ENCODE measurements around the gene CCL24.

CCL24 gene

GRCh38 chr7:75820688-75821087 is 7.1 kb upstream of the CCL24 start:
- TF ChIP-seq SPI1 (IDR thresholded peaks at IDR 0.05; ENCODE audit: low read depth, low read length) (no peak), TAF1 (IDR thresholded peaks at IDR 0.05; ENCODE audit: low read depth, low read length) (no peak), POU2F2 (IDR thresholded peaks at IDR 0.05; ENCODE audit: low read depth, low read length) (no peak), POLR2A (IDR thresholded peaks at IDR 0.05; ENCODE audit: low read depth, low read length) (no peak), PAX5 (IDR thresholded peaks at IDR 0.05; ENCODE audit: insufficient read depth, low read length, severe bottlenecking) (no peak), POLR2AphosphoS5 (IDR thresholded peaks at IDR 0.05; ENCODE audit: low read depth, low read length) (no peak)
- FAIRE-seq (no peak), DNase-seq (ENCODE audit: insufficient read length, low spot score) (no peak)

- no peak for FAIRE-seq
- DNase-seq (ENCODE audit: insufficient read length, low spot score), result no peak
- TF ChIP-seq SPI1 (IDR thresholded peaks at IDR 0.05; ENCODE audit: low read depth, low read length), result no peak
- TF ChIP-seq PAX5 (IDR thresholded peaks at IDR 0.05; ENCODE audit: insufficient read depth, low read length, severe bottlenecking), result no peak
Observed at GRCh38 chr7:75819711-75820110, 6.1 kb upstream of the CCL24 start.

- FAIRE-seq (no peak), DNase-seq (ENCODE audit: insufficient read length, low spot score) (no peak)
- no peak for TF ChIP-seq SPI1 (IDR thresholded peaks at IDR 0.05; ENCODE audit: low read depth, low read length)
- TF ChIP-seq PAX5 (IDR thresholded peaks at IDR 0.05; ENCODE audit: insufficient read depth, low read length, severe bottlenecking), result no peak
- no peak for TF ChIP-seq POU2F2 (IDR thresholded peaks at IDR 0.05; ENCODE audit: low read depth, low read length)
- TF ChIP-seq POLR2AphosphoS5 (IDR thresholded peaks at IDR 0.05; ENCODE audit: low read depth, low read length), result no peak
- no peak for TF ChIP-seq POLR2A (IDR thresholded peaks at IDR 0.05; ENCODE audit: low read depth, low read length)
- TF ChIP-seq TAF1 (IDR thresholded peaks at IDR 0.05; ENCODE audit: low read depth, low read length), result no peak
Observed at GRCh38 chr7:75818472-75818871, 4.9 kb upstream of the CCL24 start.

- no peak for TF ChIP-seq PAX5 (IDR thresholded peaks at IDR 0.05; ENCODE audit: insufficient read depth, low read length, severe bottlenecking)
- no peak for TF ChIP-seq POU2F2 (IDR thresholded peaks at IDR 0.05; ENCODE audit: low read depth, low read length)
- no peak for TF ChIP-seq TAF1 (IDR thresholded peaks at IDR 0.05; ENCODE audit: low read depth, low read length)
- TF ChIP-seq SPI1 (IDR thresholded peaks at IDR 0.05; ENCODE audit: low read depth, low read length), result no peak
- TF ChIP-seq POLR2A (IDR thresholded peaks at IDR 0.05; ENCODE audit: low read depth, low read length), result no peak
- TF ChIP-seq POLR2AphosphoS5 (IDR thresholded peaks at IDR 0.05; ENCODE audit: low read depth, low read length), result no peak
- no peak for FAIRE-seq
- DNase-seq (ENCODE audit: insufficient read length, low spot score), result no peak
Observed at GRCh38 chr7:75817116-75817515, 3.5 kb upstream of the CCL24 start.

GRCh38 chr7:75815418-75816064 is 1.9 kb upstream of the CCL24 start:
- DNase-seq (ENCODE audit: insufficient read length, low spot score), result no peak
- TF ChIP-seq POLR2AphosphoS5 (IDR thresholded peaks at IDR 0.05; ENCODE audit: low read depth, low read length) (no peak), PAX5 (IDR thresholded peaks at IDR 0.05; ENCODE audit: insufficient read depth, low read length, severe bottlenecking) (no peak), SPI1 (IDR thresholded peaks at IDR 0.05; ENCODE audit: low read depth, low read length) (no peak), POU2F2 (IDR thresholded peaks at IDR 0.05; ENCODE audit: low read depth, low read length) (no peak), POLR2A (IDR thresholded peaks at IDR 0.05; ENCODE audit: low read depth, low read length) (no peak), TAF1 (IDR thresholded peaks at IDR 0.05; ENCODE audit: low read depth, low read length) (no peak)
- FAIRE-seq, result no peak

GRCh38 chr7:75814407-75814947 is 871 bp upstream of the CCL24 start:
- DNase-seq (ENCODE audit: insufficient read length, low spot score) (no peak), FAIRE-seq (no peak)
- TF ChIP-seq POLR2AphosphoS5 (IDR thresholded peaks at IDR 0.05; ENCODE audit: low read depth, low read length) (no peak), PAX5 (IDR thresholded peaks at IDR 0.05; ENCODE audit: insufficient read depth, low read length, severe bottlenecking) (no peak), POLR2A (IDR thresholded peaks at IDR 0.05; ENCODE audit: low read depth, low read length) (no peak), SPI1 (IDR thresholded peaks at IDR 0.05; ENCODE audit: low read depth, low read length) (no peak), POU2F2 (IDR thresholded peaks at IDR 0.05; ENCODE audit: low read depth, low read length) (no peak), TAF1 (IDR thresholded peaks at IDR 0.05; ENCODE audit: low read depth, low read length) (no peak)

GRCh38 chr7:75813084-75813483 is 522 bp downstream of the CCL24 start:
- no peak for TF ChIP-seq POU2F2 (IDR thresholded peaks at IDR 0.05; ENCODE audit: low read depth, low read length)
- no peak for TF ChIP-seq SPI1 (IDR thresholded peaks at IDR 0.05; ENCODE audit: low read depth, low read length)
- TF ChIP-seq TAF1 (IDR thresholded peaks at IDR 0.05; ENCODE audit: low read depth, low read length), result no peak
- TF ChIP-seq PAX5 (IDR thresholded peaks at IDR 0.05; ENCODE audit: insufficient read depth, low read length, severe bottlenecking), result no peak
- TF ChIP-seq POLR2A (IDR thresholded peaks at IDR 0.05; ENCODE audit: low read depth, low read length), result no peak
- no peak for TF ChIP-seq POLR2AphosphoS5 (IDR thresholded peaks at IDR 0.05; ENCODE audit: low read depth, low read length)
- no peak for FAIRE-seq
- no peak for DNase-seq (ENCODE audit: insufficient read length, low spot score)

GRCh38 chr7:75811894-75812678 is 1.5 kb downstream of the CCL24 start:
- FAIRE-seq (no peak), DNase-seq (ENCODE audit: insufficient read length, low spot score) (no peak)
- TF ChIP-seq PAX5 (IDR thresholded peaks at IDR 0.05; ENCODE audit: insufficient read depth, low read length, severe bottlenecking), result no peak

- FAIRE-seq (no peak), DNase-seq (ENCODE audit: insufficient read length, low spot score) (no peak)
- TF ChIP-seq SPI1 (IDR thresholded peaks at IDR 0.05; ENCODE audit: low read depth, low read length) (no peak), POLR2A (IDR thresholded peaks at IDR 0.05; ENCODE audit: low read depth, low read length) (no peak), POLR2AphosphoS5 (IDR thresholded peaks at IDR 0.05; ENCODE audit: low read depth, low read length) (no peak)
Observed at GRCh38 chr7:75809396-75809795, 4.2 kb downstream of the CCL24 start.

GRCh38 chr7:75808106-75808505 is 5.5 kb downstream of the CCL24 start:
- no peak for FAIRE-seq
- TF ChIP-seq POLR2A (IDR thresholded peaks at IDR 0.05; ENCODE audit: low read depth, low read length) (no peak), TAF1 (IDR thresholded peaks at IDR 0.05; ENCODE audit: low read depth, low read length) (no peak), PAX5 (IDR thresholded peaks at IDR 0.05; ENCODE audit: insufficient read depth, low read length, severe bottlenecking) (no peak)
- DNase-seq (ENCODE audit: insufficient read length, low spot score), result no peak
